SK-N-SH treated with all-trans-retinoic acid at 6 μM for 48 hours (cell line): ENCODE results near the gene CXCL14.

Experiments used
- ATAC-seq: fragments of 200-7000 bp; cut with Tn5 transposase; 3 replicates; pipeline ENCODE4 v1.9.1; 2020; ENCODE audit warnings: mild to moderate bottlenecking, moderate library complexity
- ARNTL ChIP-seq: fragments of 450-650 bp; formaldehyde crosslinking; IDR thresholded peaks from 2 replicates; pipeline ENCODE4 v1.5.0; 2020; ENCODE audit warnings: low read depth, mild to moderate bottlenecking, moderate library complexity, borderline replicate concordance
- CSDC2 ChIP-seq: fragments of 250-450 bp; sonication (Bioruptor Pico); IDR thresholded peaks from 2 replicates; pipeline ENCODE4 v1.5.0; 2020; ENCODE audit warnings: mild to moderate bottlenecking, moderate library complexity
- ESRRG ChIP-seq: fragments of 250-450 bp; sonication (Bioruptor Pico); IDR thresholded peaks from 2 replicates; pipeline ENCODE4 v1.6.1; 2021; ENCODE audit warnings: mild to moderate bottlenecking
- GLIS3 ChIP-seq: fragments of 250-450 bp; sonication (Bioruptor Pico); IDR thresholded peaks from 2 replicates; pipeline ENCODE4 v1.5.0; 2020; ENCODE audit warnings: mild to moderate bottlenecking, moderate library complexity
- ISL1 ChIP-seq: fragments of 250-450 bp; sonication (Bioruptor Pico); IDR thresholded peaks from 2 replicates; pipeline ENCODE4 v2.1.2; 2022; ENCODE audit warnings: mild to moderate bottlenecking, moderate library complexity
- OSR1 ChIP-seq: fragments of 250-450 bp; sonication (Bioruptor Pico); IDR thresholded peaks from 2 replicates; pipeline ENCODE4 v1.8.0; 2022; ENCODE audit warnings: moderate library complexity, mild to moderate bottlenecking, inconsistent platforms
- PATZ1 ChIP-seq: fragments of 250-450 bp; sonication (Bioruptor Pico); IDR thresholded peaks from 2 replicates; pipeline ENCODE4 v1.8.0; 2020; ENCODE audit warnings: mild to moderate bottlenecking, moderate library complexity, borderline replicate concordance
- PPARA ChIP-seq: fragments of 250-450 bp; sonication (Bioruptor Pico); IDR thresholded peaks from 2 replicates; pipeline ENCODE4 v1.5.0; 2020; ENCODE audit warnings: mild to moderate bottlenecking, borderline replicate concordance
- RARB ChIP-seq: fragments of 250-450 bp; sonication (Bioruptor Pico); IDR thresholded peaks from 2 replicates; pipeline ENCODE4 v1.8.0; 2021; ENCODE audit warnings: mild to moderate bottlenecking, moderate library complexity
- SNAI2 ChIP-seq: fragments of 250-450 bp; sonication (Bioruptor Pico); IDR thresholded peaks from 2 replicates; pipeline ENCODE4 v1.5.0; 2020; ENCODE audit warnings: mild to moderate bottlenecking, moderate library complexity
- TCF4 ChIP-seq: fragments of 250-450 bp; sonication (Bioruptor Pico); IDR thresholded peaks from 2 replicates; pipeline ENCODE4 v1.8.0; 2021; ENCODE audit warnings: mild to moderate bottlenecking, moderate library complexity, borderline replicate concordance
- TOX ChIP-seq: fragments of 250-450 bp; sonication (Bioruptor Pico); IDR thresholded peaks from 2 replicates; pipeline ENCODE4 v1.8.0; 2021; ENCODE audit warnings: mild to moderate bottlenecking, moderate library complexity, borderline replicate concordance
- ZC3H10 ChIP-seq: fragments of 250-450 bp; sonication (Bioruptor Pico); IDR thresholded peaks from 2 replicates; pipeline ENCODE4 v1.5.1; 2021; ENCODE audit warnings: mild to moderate bottlenecking, moderate library complexity
- ZFP3 ChIP-seq: fragments of 250-450 bp; sonication (Bioruptor Pico); IDR thresholded peaks from 2 replicates; pipeline ENCODE4 v1.5.0; 2020; ENCODE audit warnings: mild to moderate bottlenecking, moderate library complexity
- ZNF565 ChIP-seq: fragments of 450-650 bp; formaldehyde crosslinking; conservative IDR thresholded peaks from 2 replicates; pipeline ENCODE4 v1.5.0; 2020; ENCODE audit warnings: low read depth, mild to moderate bottlenecking, moderate library complexity
- ZNF8 ChIP-seq: fragments of 450-650 bp; formaldehyde crosslinking; IDR thresholded peaks from 2 replicates; pipeline ENCODE4 v1.5.0; 2020; ENCODE audit warnings: mild to moderate bottlenecking, moderate library complexity
- TF ChIP-seq, protein P1 (sequence below): fragments of 250-450 bp; sonication (Bioruptor Pico); IDR thresholded peaks from 2 replicates; pipeline ENCODE4 v1.8.0; 2021; ENCODE audit warnings: low read depth, mild to moderate bottlenecking, moderate library complexity, borderline replicate concordance
- TF ChIP-seq, protein P2 (sequence below): fragments of 250-450 bp; sonication (Bioruptor Pico); IDR thresholded peaks from 2 replicates; pipeline ENCODE4 v1.5.1; 2020; ENCODE audit warnings: low read depth, mild to moderate bottlenecking, moderate library complexity
- TF ChIP-seq, protein P3 (sequence below): fragments of 250-450 bp; sonication (Bioruptor Pico); IDR thresholded peaks from 2 replicates; pipeline ENCODE4 v1.5.1; 2021; ENCODE audit warnings: mild to moderate bottlenecking, moderate library complexity

CXCL14 gene

GRCh38 chr5:135576075-135576599, 2.7 kb downstream of the CXCL14 start:
- ATAC-seq, result peak; percentile 48; the same call in 2 of the 3 replicates
- no peak for TF ChIP-seq RARB
- TF ChIP-seq, protein P1, sequence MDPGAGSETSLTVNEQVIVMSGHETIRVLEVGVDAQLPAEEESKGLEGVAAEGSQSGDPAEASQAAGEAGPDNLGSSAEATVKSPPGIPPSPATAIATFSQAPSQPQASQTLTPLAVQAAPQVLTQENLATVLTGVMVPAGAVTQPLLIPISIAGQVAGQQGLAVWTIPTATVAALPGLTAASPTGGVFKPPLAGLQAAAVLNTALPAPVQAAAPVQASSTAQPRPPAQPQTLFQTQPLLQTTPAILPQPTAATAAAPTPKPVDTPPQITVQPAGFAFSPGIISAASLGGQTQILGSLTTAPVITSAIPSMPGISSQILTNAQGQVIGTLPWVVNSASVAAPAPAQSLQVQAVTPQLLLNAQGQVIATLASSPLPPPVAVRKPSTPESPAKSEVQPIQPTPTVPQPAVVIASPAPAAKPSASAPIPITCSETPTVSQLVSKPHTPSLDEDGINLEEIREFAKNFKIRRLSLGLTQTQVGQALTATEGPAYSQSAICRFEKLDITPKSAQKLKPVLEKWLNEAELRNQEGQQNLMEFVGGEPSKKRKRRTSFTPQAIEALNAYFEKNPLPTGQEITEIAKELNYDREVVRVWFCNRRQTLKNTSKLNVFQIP (CRISPR knock-in tag), result no peak
- TF ChIP-seq, protein P2, sequence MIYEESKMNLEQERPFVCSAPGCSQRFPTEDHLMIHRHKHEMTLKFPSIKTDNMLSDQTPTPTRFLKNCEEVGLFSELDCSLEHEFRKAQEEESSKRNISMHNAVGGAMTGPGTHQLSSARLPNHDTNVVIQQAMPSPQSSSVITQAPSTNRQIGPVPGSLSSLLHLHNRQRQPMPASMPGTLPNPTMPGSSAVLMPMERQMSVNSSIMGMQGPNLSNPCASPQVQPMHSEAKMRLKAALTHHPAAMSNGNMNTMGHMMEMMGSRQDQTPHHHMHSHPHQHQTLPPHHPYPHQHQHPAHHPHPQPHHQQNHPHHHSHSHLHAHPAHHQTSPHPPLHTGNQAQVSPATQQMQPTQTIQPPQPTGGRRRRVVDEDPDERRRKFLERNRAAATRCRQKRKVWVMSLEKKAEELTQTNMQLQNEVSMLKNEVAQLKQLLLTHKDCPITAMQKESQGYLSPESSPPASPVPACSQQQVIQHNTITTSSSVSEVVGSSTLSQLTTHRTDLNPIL (CRISPR knock-in tag), result no peak
- TF ChIP-seq SNAI2 (CRISPR knock-in tag), result no peak
- TF ChIP-seq TCF4 (CRISPR knock-in tag), result no peak
- TF ChIP-seq CSDC2 (CRISPR knock-in tag), result no peak
- TF ChIP-seq, protein P3, sequence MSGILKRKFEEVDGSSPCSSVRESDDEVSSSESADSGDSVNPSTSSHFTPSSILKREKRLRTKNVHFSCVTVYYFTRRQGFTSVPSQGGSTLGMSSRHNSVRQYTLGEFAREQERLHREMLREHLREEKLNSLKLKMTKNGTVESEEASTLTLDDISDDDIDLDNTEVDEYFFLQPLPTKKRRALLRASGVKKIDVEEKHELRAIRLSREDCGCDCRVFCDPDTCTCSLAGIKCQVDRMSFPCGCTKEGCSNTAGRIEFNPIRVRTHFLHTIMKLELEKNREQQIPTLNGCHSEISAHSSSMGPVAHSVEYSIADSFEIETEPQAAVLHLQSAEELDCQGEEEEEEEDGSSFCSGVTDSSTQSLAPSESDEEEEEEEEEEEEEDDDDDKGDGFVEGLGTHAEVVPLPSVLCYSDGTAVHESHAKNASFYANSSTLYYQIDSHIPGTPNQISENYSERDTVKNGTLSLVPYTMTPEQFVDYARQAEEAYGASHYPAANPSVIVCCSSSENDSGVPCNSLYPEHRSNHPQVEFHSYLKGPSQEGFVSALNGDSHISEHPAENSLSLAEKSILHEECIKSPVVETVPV (CRISPR knock-in tag), result no peak
- TF ChIP-seq ZFP3 (CRISPR knock-in tag), result no peak
- no peak for TF ChIP-seq ARNTL (CRISPR knock-in tag)
- no peak for TF ChIP-seq PPARA (CRISPR knock-in tag)
- no peak for TF ChIP-seq ZNF8
- TF ChIP-seq ISL1 (CRISPR knock-in tag), result no peak
- TF ChIP-seq ESRRG (CRISPR knock-in tag), result no peak
- TF ChIP-seq OSR1, result no peak
- TF ChIP-seq PATZ1 (CRISPR knock-in tag), result no peak
- no peak for TF ChIP-seq TOX (CRISPR knock-in tag)

DNA sequence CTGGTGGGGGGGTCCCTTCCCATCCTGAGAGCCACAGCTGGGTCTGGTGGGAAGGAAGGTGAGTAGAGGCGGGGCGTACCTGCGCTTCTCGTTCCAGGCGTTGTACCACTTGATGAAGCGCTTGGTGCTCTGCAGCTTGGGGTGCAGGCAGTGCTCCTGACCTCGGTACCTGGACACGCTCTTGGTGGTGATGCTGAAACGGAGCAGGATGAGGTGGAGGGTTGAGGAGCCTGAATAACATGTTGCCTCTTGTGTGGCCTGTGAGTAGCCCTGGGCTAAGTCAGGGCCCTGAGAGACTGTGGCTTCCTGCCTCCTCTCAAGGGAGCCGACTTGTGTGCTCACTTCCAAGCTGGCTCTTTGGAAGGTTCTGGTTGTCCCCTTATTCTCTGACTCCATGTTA, 4.3 kb downstream of the CXCL14 start:
- no peak for ATAC-seq
- TF ChIP-seq ZC3H10 (CRISPR knock-in tag) (no peak), OSR1 (no peak), ISL1 (CRISPR knock-in tag) (no peak), ESRRG (CRISPR knock-in tag) (no peak), ZNF565 (no peak), GLIS3 (no peak), ZFP3 (CRISPR knock-in tag) (no peak), PATZ1 (CRISPR knock-in tag) (no peak), SNAI2 (CRISPR knock-in tag) (no peak), ARNTL (CRISPR knock-in tag) (no peak)
- TF ChIP-seq, protein P3 (CRISPR knock-in tag), result no peak
- TF ChIP-seq, protein P1 (CRISPR knock-in tag), result no peak
